Measurements from ENCODE around the gene FN1. TPM values are rescaled to one million over a fixed set of nuclear protein-coding genes. Genes with fewer than 3 reads are reported as not detected.

The FN1 gene
- total RNA-seq, 1 experiment from 2014 or later, result 11.1 TPM

- TF ChIP-seq POLR2AphosphoS5 (IDR thresholded peaks at IDR 0.05; ENCODE audit: low read depth, low read length), result no peak
Measured at GRCh38 chr2:215354771-215355695, 80.8 kb downstream of the FN1 start (continued).

DNA sequence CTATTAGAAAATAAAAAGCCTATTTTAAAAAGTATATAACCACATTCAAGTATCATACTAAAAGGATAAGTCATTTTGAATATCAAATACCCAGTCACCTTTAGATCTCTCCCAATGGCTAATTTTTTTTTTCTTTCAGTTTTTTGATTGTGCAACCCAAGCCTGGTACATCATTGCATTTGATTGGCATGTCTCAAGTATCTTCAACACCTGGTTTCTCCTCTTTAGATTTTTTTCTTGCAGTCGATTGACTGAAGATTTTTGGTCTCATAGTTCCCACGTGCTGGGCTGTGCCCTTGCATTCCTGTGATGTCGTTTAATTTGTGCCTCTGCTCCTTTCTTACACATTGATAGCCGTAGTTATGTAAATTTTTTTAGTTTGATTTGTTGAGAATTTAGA lies 83.3 kb downstream of the FN1 start:
- ChIA-PET RAD21 (ENCODE audit: low non-redundant PET in 1 of 2, low total read pairs in 2 of 2, uncharacterized antibody in 2 of 2, unreplicated experiment in 2 of 2) (no interaction called here), POLR2A (no interaction called here), CTCF (no interaction called here)
- no peak for TF ChIP-seq ZBTB33 (IDR thresholded peaks at IDR 0.05; ENCODE audit: extremely low read depth, insufficient replicate concordance, low read length)
- TF ChIP-seq REST (IDR thresholded peaks at IDR 0.05; ENCODE audit: low read depth), result no peak
- TF ChIP-seq EZH2phosphoT487 (IDR thresholded peaks at IDR 0.05; ENCODE audit: borderline replicate concordance), result no peak
- no peak for TF ChIP-seq MAX (IDR thresholded peaks at IDR 0.05)
- TF ChIP-seq EGR1 (IDR thresholded peaks at IDR 0.05; ENCODE audit: low read depth), result no peak
- TF ChIP-seq CBX3 (IDR thresholded peaks at IDR 0.05; ENCODE audit: low read depth), result no peak
- TF ChIP-seq FOSL1 (IDR thresholded peaks at IDR 0.05; ENCODE audit: low read depth), result no peak
- TF ChIP-seq SRF (IDR thresholded peaks at IDR 0.05; ENCODE audit: low read depth), result no peak
- no peak for TF ChIP-seq CEBPB (IDR thresholded peaks at IDR 0.05; ENCODE audit: low read depth)
- TF ChIP-seq JUND (IDR thresholded peaks at IDR 0.05), result no peak
- TF ChIP-seq YY1 (IDR thresholded peaks at IDR 0.05; ENCODE audit: extremely low read depth, insufficient replicate concordance, low read depth, low read length), result no peak
- TF ChIP-seq RAD21 (IDR thresholded peaks at IDR 0.05; ENCODE audit: low read depth), result no peak
- TF ChIP-seq, protein P1, sequence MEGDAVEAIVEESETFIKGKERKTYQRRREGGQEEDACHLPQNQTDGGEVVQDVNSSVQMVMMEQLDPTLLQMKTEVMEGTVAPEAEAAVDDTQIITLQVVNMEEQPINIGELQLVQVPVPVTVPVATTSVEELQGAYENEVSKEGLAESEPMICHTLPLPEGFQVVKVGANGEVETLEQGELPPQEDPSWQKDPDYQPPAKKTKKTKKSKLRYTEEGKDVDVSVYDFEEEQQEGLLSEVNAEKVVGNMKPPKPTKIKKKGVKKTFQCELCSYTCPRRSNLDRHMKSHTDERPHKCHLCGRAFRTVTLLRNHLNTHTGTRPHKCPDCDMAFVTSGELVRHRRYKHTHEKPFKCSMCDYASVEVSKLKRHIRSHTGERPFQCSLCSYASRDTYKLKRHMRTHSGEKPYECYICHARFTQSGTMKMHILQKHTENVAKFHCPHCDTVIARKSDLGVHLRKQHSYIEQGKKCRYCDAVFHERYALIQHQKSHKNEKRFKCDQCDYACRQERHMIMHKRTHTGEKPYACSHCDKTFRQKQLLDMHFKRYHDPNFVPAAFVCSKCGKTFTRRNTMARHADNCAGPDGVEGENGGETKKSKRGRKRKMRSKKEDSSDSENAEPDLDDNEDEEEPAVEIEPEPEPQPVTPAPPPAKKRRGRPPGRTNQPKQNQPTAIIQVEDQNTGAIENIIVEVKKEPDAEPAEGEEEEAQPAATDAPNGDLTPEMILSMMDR (IDR thresholded peaks at IDR 0.05 in 2 of 3, conservative IDR thresholded peaks at IDR 0.05 in 1 of 3; ENCODE audit: borderline replicate concordance in 1 of 3, insufficient read depth in 1 of 3, low read depth in 2 of 3, low read length in 2 of 3), result no peak
- no peak for TF ChIP-seq POLR2A (IDR thresholded peaks at IDR 0.05; ENCODE audit: borderline replicate concordance, extremely low read depth, insufficient read depth, insufficient read length)
- TF ChIP-seq, protein P2, sequence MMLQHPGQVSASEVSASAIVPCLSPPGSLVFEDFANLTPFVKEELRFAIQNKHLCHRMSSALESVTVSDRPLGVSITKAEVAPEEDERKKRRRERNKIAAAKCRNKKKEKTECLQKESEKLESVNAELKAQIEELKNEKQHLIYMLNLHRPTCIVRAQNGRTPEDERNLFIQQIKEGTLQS (IDR thresholded peaks at IDR 0.05), result no peak
- no peak for TF ChIP-seq TCF7L2 (IDR thresholded peaks at IDR 0.05; ENCODE audit: borderline replicate concordance, extremely low read depth, insufficient read depth, insufficient read length)
- Histone ChIP-seq H3K4me1 (ENCODE audit: control insufficient read depth in 1 of 2, insufficient read depth in 2 of 2, low read length in 2 of 2) (no peaks in the 10 kb centered on the region), H3K79me2 (ENCODE audit: insufficient read depth, low read length) (no peaks in the 10 kb centered on the region), H3K9me2 (ENCODE audit: insufficient read depth) (no peaks in the 10 kb centered on the region), H3K4me2 (ENCODE audit: low read length) (no peak overlapping the region), H3K9me3 (ENCODE audit: control insufficient read depth in 1 of 2, insufficient read depth in 1 of 2, low read depth in 1 of 2, low read length in 2 of 2) (no peaks in the 10 kb centered on the region), H3K27me3 (ENCODE audit: insufficient read depth, low read length) (no peaks in the 10 kb centered on the region), H3K4me3 (replicated peaks in 1 of 2; ENCODE audit: low read depth in 1 of 2, low read length in 2 of 2) (no peak overlapping the region), H4K20me1 (ENCODE audit: insufficient read depth) (no peaks in the 10 kb centered on the region), H3K36me3 (ENCODE audit: control insufficient read depth in 1 of 2, insufficient read depth in 2 of 2, low read length in 2 of 2) (peaks cover 11 to 12% of the 10 kb centered on the region in 2 experiments; a peak in 3 of 4 replicates), H3K9ac (ENCODE audit: low read length) (no peak overlapping the region), H2AFZ (ENCODE audit: low read depth, low read length, poor library complexity, severe bottlenecking) (no peak overlapping the region), H3K27ac (ENCODE audit: low read depth, low read length) (no peak overlapping the region)
- BruUV-seq (replicated peaks), result no TSS peak
- DNase-seq (ENCODE audit: low read depth, low spot score) (no peak), ATAC-seq (no peak)
- intact Hi-C loops (cut with micrococcal nuclease), result no loop called here
